HL-60 (cell line): Measurements from ENCODE around the gene TSPEAR.

Experiments
- DNase-seq, 2 experiments: peaks; one replicate each; pipeline ENCODE4 v3.0.0-alpha.2; 2010 to 2020; ENCODE audit warnings: low read depth in 1 of 2, low spot score in 1 of 2
- H3K27ac ChIP-seq: fragments of 250-450 bp; sonication (Bioruptor Pico); replicated peaks from 2 replicates; pipeline ENCODE4 v1.5.1; 2020; ENCODE audit warnings: mild to moderate bottlenecking, moderate library complexity
- H3K27me3 ChIP-seq: fragments of 250-450 bp; sonication (Bioruptor Pico); 2 replicates; pipeline ENCODE4 v1.5.1; 2021; ENCODE audit warnings: mild to moderate bottlenecking, moderate library complexity; ENCODE audit not compliant: insufficient read depth, poor library complexity, severe bottlenecking
- H3K4me3 ChIP-seq: replicated peaks from 2 replicates; pipeline ENCODE4 v1.5.1; 2011; ENCODE audit warnings: mild to moderate bottlenecking, control low read depth, low read length; ENCODE audit not compliant: insufficient read depth
- CTCF ChIP-seq: IDR thresholded peaks from one replicate; pipeline ENCODE4 v1.5.1; 2011; ENCODE audit warnings: low read length, control low read depth, inconsistent platforms; ENCODE audit not compliant: insufficient read depth
- GABPA ChIP-seq: IDR thresholded peaks from 2 replicates; pipeline ENCODE4 v1.6.1; 2012; ENCODE audit warnings: low read depth
- POLR2AphosphoS5 ChIP-seq: IDR thresholded peaks from 2 replicates; pipeline ENCODE4 v1.6.1; 2012; ENCODE audit warnings: low read depth
- REST ChIP-seq: IDR thresholded peaks from 2 replicates; pipeline ENCODE4 v1.6.1; 2012; ENCODE audit warnings: low read depth; ENCODE audit not compliant: insufficient replicate concordance
- SPI1 ChIP-seq: IDR thresholded peaks from 2 replicates; pipeline ENCODE4 v1.6.1; 2012; ENCODE audit warnings: low read depth, mild to moderate bottlenecking, borderline replicate concordance

TSPEAR gene

GRCh38 chr21:44758781-44759627 lies 47.6 kb upstream of the TSPEAR start:
- Histone ChIP-seq H3K27me3 (no peaks in the 10 kb centered on the region), H3K4me3 (no peak overlapping the region), H3K27ac (no peak overlapping the region)
- TF ChIP-seq SPI1 (no peak), POLR2AphosphoS5 (no peak), GABPA (no peak), REST (no peak), CTCF (no peak)
- no peak for DNase-seq

GRCh38 chr21:44758141-44758561 lies 46.8 kb upstream of the TSPEAR start:
- Histone ChIP-seq H3K27ac (no peak overlapping the region), H3K4me3 (no peak overlapping the region), H3K27me3 (no peaks in the 10 kb centered on the region)
- no peak for DNase-seq
- TF ChIP-seq REST, result no peak
- no peak for TF ChIP-seq SPI1
- TF ChIP-seq GABPA, result no peak
- TF ChIP-seq POLR2AphosphoS5, result no peak
- TF ChIP-seq CTCF, result no peak

- H3K27me3 ChIP-seq, result no peaks in the 10 kb centered on the region
- no peak for TF ChIP-seq CTCF
- TF ChIP-seq SPI1, result no peak
- TF ChIP-seq GABPA, result no peak
- no peak for TF ChIP-seq REST
- TF ChIP-seq POLR2AphosphoS5, result no peak
- H3K27ac ChIP-seq, result no peak overlapping the region
- DNase-seq, result no peak
- no peak overlapping the region for H3K4me3 ChIP-seq
These were observed 46.4 kb upstream of the TSPEAR start for GRCh38 chr21:44757731-44758130.
